Upper lobe of left lung (tissue), 4 donors: ENCODE results near the gene NLGN2.

Experiments used
- CTCF ChIP-seq, 6 experiments: fragments of 450-650 bp in 4 of 6; fragments of 200-600 bp in 2 of 6; sonication (generic) in 2 of 6; IDR thresholded peaks; one replicate each; pipeline ENCODE4 v1.5.1; 2016 to 2019; ENCODE audit warnings: antibody characterized with exemption in 6 of 6
- EP300 ChIP-seq, 4 donors: sonication (generic); formaldehyde crosslinking; IDR thresholded peaks; one replicate each; pipeline ENCODE4 v1.5.1; 2017; ENCODE audit warnings: antibody characterized with exemption in 4 of 4, control low read depth in 2 of 4
- POLR2A ChIP-seq, 4 donors: fragments of 450-650 bp; IDR thresholded peaks; one replicate each; pipeline ENCODE4 v1.5.1; 2016 to 2017; ENCODE audit warnings: antibody characterized with exemption in 4 of 4, mild to moderate bottlenecking in 2 of 4
- POLR2AphosphoS5 ChIP-seq, 2 donors: sonication (generic); formaldehyde crosslinking; IDR thresholded peaks; one replicate each; pipeline ENCODE4 v1.5.1; 2017; ENCODE audit warnings: antibody characterized with exemption in 2 of 2

GRCh38 chr17:7414837-7415236 is 7.2 kb downstream of the NLGN2 start:
- TF ChIP-seq CTCF (IDR thresholded peaks at IDR 0.05) (no peak), POLR2AphosphoS5 (IDR thresholded peaks at IDR 0.05) (no peak), POLR2A (IDR thresholded peaks at IDR 0.05) (no peak), EP300 (IDR thresholded peaks at IDR 0.05) (no peak)
